ENCODE data around the gene ANGEL1. TPM values are rescaled to one million over a fixed set of nuclear protein-coding genes. Genes with fewer than 3 reads are reported as not detected.

Gene ANGEL1, protein sequence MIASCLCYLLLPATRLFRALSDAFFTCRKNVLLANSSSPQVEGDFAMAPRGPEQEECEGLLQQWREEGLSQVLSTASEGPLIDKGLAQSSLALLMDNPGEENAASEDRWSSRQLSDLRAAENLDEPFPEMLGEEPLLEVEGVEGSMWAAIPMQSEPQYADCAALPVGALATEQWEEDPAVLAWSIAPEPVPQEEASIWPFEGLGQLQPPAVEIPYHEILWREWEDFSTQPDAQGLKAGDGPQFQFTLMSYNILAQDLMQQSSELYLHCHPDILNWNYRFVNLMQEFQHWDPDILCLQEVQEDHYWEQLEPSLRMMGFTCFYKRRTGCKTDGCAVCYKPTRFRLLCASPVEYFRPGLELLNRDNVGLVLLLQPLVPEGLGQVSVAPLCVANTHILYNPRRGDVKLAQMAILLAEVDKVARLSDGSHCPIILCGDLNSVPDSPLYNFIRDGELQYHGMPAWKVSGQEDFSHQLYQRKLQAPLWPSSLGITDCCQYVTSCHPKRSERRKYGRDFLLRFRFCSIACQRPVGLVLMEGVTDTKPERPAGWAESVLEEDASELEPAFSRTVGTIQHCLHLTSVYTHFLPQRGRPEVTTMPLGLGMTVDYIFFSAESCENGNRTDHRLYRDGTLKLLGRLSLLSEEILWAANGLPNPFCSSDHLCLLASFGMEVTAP
- 8.6 TPM in 2 replicates for total RNA-seq

DNA sequence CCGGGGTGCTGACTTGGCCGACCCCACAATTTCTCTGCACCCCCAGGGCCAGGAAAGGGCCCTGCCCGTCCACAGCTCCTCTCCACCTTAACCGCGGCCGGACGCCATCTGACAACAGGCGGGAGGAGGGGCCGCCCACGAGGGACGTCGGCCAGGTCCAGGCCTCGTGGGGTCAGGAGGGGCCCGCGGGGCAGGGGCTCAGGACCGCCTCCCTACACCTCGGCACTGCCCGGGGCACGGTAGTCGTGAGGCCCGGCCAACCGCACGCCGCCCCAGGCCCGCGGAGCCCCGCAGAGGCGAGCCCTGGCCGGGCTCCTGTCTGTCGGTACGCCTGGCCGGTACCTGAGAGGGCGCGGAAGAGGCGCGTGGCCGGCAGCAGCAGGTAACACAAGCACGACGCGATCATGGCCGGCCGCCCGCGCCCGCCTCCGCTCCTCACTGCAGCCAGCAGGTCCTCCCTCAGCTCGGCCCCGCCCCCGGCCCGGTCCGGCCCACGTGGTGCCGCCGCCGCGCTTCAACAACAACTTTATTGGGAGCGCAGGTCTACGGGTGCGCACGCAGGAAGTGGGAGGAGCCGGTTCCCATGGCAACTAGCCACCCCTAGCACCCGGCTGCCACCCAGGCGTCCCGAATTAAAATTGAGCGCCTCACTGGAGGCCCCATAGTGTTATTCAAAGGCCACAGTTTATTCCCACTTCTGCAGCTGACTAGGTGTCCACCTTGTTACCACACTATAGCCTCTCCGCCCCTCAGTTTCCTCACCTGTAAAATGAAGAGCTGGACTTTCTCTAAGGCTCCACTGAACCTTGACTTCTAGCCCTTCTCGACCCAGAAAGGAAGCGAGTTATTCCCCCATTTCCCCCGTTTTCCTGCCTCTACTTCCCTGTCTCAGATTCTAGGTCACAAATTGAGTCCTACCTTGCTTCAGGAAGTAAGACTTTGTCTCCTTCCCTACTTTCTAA lies at the start of gene ANGEL1:
Gene ANGEL1 (minus strand): TSS at position 461 of the 962 bp plus-strand sequence. CDS start 55 bp downstream, at position 406.

GRCh38 chr14:76826122-76826521 lies 13.4 kb upstream of the ANGEL1 start, which contains the start of gene LRRC74A:
TSS of gene LRRC74A (plus strand) at chr14:76826408. CDS start at chr14:76826698, 290 bp downstream.

GRCh38 chr14:76761136-76761959 lies 51.3 kb downstream of the ANGEL1 start, which contains the start of gene VASH1:
TSS of gene VASH1 (plus strand) at chr14:76761468. CDS start at chr14:76762822, 1,354 bp downstream.

Other genes with a start within 250 kb of the ANGEL1 start
- 0.33 and 1.2 TPM in 2 replicates for gene VASH1, start 51.4 kb downstream of the ANGEL1 start, total RNA-seq
- not detected in 2 replicates for gene LRRC74A, start 13.5 kb upstream of the ANGEL1 start, total RNA-seq
- 24.9 and 27.1 TPM in 2 replicates for gene IRF2BPL, start 215.8 kb upstream of the ANGEL1 start, total RNA-seq

All from placental epithelial cell (primary cell).